HG03064 (cell line): ENCODE measurements around the gene KIFC3.
"Not testable (repeated sequence)": the region's sequence is repeated elsewhere in the genome, so short reads cannot be mapped to it uniquely, and the experiment has no call there.

ENCODE experiments used
- ATAC-seq: cut with Tn5 transposase; IDR thresholded peaks from one replicate; pipeline ENCODE4 v1.9.1; 2021; ENCODE audit warnings: low read depth; ENCODE audit not compliant: unreplicated experiment

The KIFC3 gene

GRCh38 chr16:57744642-57744903 is 57.7 kb downstream of the KIFC3 start:
- no peak for ATAC-seq

GRCh38 chr16:57743886-57744641 is 58.2 kb downstream of the KIFC3 start:
- ATAC-seq = no peak

GRCh38 chr16:57743458-57743857 is 58.8 kb downstream of the KIFC3 start:
- ATAC-seq = no peak

GRCh38 chr16:57742543-57742942 is 59.7 kb downstream of the KIFC3 start:
- no peak for ATAC-seq

- no peak for ATAC-seq
Observed at GRCh38 chr16:57741660-57742191, 60.6 kb downstream of the KIFC3 start.

GRCh38 chr16:57740423-57741071 is 61.7 kb downstream of the KIFC3 start:
- ATAC-seq = no peak

GRCh38 chr16:57739756-57740422 is 62.4 kb downstream of the KIFC3 start:
- ATAC-seq = no peak

GRCh38 chr16:57738844-57739243 is 63.4 kb downstream of the KIFC3 start:
- no peak for ATAC-seq

GRCh38 chr16:57736419-57737351 is 65.6 kb downstream of the KIFC3 start:
- no peak for ATAC-seq

- ATAC-seq = no peak
Observed at GRCh38 chr16:57735755-57736418, 66.4 kb downstream of the KIFC3 start, which contains the start of gene KATNB1. Gene KATNB1, plus strand, starts transcription at chr16:57735770. Its CDS starts 1,474 bp downstream, at chr16:57737244.

GRCh38 chr16:57734925-57735754 is 67.2 kb downstream of the KIFC3 start:
- ATAC-seq = peak; percentile 88

- no peak for ATAC-seq
Observed at GRCh38 chr16:57734308-57734924, 67.9 kb downstream of the KIFC3 start.

- ATAC-seq = no peak
Observed at GRCh38 chr16:57732714-57733113, 69.6 kb downstream of the KIFC3 start.

- ATAC-seq = no peak
Observed at GRCh38 chr16:57732037-57732436, 70.3 kb downstream of the KIFC3 start.

- no peak for ATAC-seq
Observed at GRCh38 chr16:57730771-57731730, 71.2 kb downstream of the KIFC3 start.

GRCh38 chr16:57729852-57730251 is 72.4 kb downstream of the KIFC3 start:
- ATAC-seq = not testable (repeated sequence)

GRCh38 chr16:57729182-57729484 is 73.2 kb downstream of the KIFC3 start:
- ATAC-seq = no peak
